KOPT-K1 (cell line): ENCODE data around the gene KIF4A.
"Not testable (repeated sequence)": the region's sequence is repeated elsewhere in the genome, so short reads cannot be mapped to it uniquely, and the experiment has no call there.

Experiments used
- H3K27ac ChIP-seq: fragments of 200-600 bp; sonication (generic); 2 replicates; pipeline ENCODE4 v1.5.1; 2016; ENCODE audit warnings: antibody characterized with exemption, mild to moderate bottlenecking, low read depth, low read length; ENCODE audit not compliant: poor library complexity, severe bottlenecking
- H3K36me3 ChIP-seq: fragments of 200-600 bp; sonication (generic); 2 replicates; pipeline ENCODE4 v1.5.1; 2017; ENCODE audit warnings: antibody characterized with exemption, mild to moderate bottlenecking, low read length, moderate library complexity; ENCODE audit not compliant: insufficient read depth
- H3K9me3 ChIP-seq: fragments of 200-600 bp; sonication (generic); 2 replicates; pipeline ENCODE4 v1.5.1; 2017; ENCODE audit warnings: antibody characterized with exemption, low read length, mild to moderate bottlenecking; ENCODE audit not compliant: insufficient read depth, poor library complexity, severe bottlenecking

The KIF4A gene

GRCh38 chrX:70262952-70263567 lies 26.8 kb upstream of the KIF4A start:
- no peaks in the 10 kb centered on the region for H3K36me3 ChIP-seq
- no peak overlapping the region for H3K27ac ChIP-seq
- no peaks in the 10 kb centered on the region for H3K9me3 ChIP-seq

- H3K9me3 ChIP-seq = no peaks in the 10 kb centered on the region
- no peak overlapping the region for H3K27ac ChIP-seq
- no peaks in the 10 kb centered on the region for H3K36me3 ChIP-seq
These were observed 25.1 kb upstream of the KIF4A start for GRCh38 chrX:70264784-70265183.

- Histone ChIP-seq H3K27ac (no peak within 1 kb of the TSS), H3K36me3 (no peaks in the 10 kb centered on the region), H3K9me3 (no peaks in the 10 kb centered on the region)
These were observed 21.9 kb upstream of the KIF4A start, which contains the start of gene ARR3 for GRCh38 chrX:70268034-70268433. Gene ARR3 (plus strand): TSS chrX:70268334. CDS start chrX:70269386, 1,052 bp downstream.

- H3K36me3 ChIP-seq, H3K9me3 ChIP-seq: not testable (repeated sequence)
These were observed 15.9 kb upstream of the KIF4A start for GRCh38 chrX:70274029-70274428.

GRCh38 chrX:70279081-70279480 lies 10.8 kb upstream of the KIF4A start:
- Histone ChIP-seq H3K9me3 (no peaks in the 10 kb centered on the region), H3K27ac (no peak overlapping the region), H3K36me3 (no peaks in the 10 kb centered on the region)

More at GRCh38 chrX:70274029-70274428, 15.9 kb upstream of the KIF4A start:
- not testable (repeated sequence) for H3K27ac ChIP-seq

- Histone ChIP-seq H3K36me3 (peaks cover 8% of the 10 kb centered on the region; the same call in 1 of the 2 replicates), H3K9me3 (no peaks in the 10 kb centered on the region), H3K27ac (no peak overlapping the region)
These were observed 9.3 kb upstream of the KIF4A start for GRCh38 chrX:70280573-70280972.

- H3K9me3 ChIP-seq = no peaks in the 10 kb centered on the region
- peaks cover 22% of the 10 kb centered on the region; the same call in 1 of the 2 replicates for H3K36me3 ChIP-seq
- H3K27ac ChIP-seq = no peak within 1 kb of the TSS
These were observed 8.0 kb upstream of the KIF4A start, which contains the start of gene RAB41 for GRCh38 chrX:70281951-70282350. Gene RAB41 (plus strand): TSS chrX:70282172. CDS start chrX:70282218, 46 bp downstream.

- H3K27ac ChIP-seq = peak overlapping the region; percentile 87
- H3K9me3 ChIP-seq = no peaks in the 10 kb centered on the region
- H3K36me3 ChIP-seq = peaks cover 54% of the 10 kb centered on the region
These were observed 624 bp upstream of the KIF4A start for GRCh38 chrX:70289168-70289792.

- Histone ChIP-seq H3K27ac (no peak overlapping the region), H3K36me3 (peaks cover 46% of the 10 kb centered on the region), H3K9me3 (no peaks in the 10 kb centered on the region)
These were observed 2.9 kb downstream of the KIF4A start for GRCh38 chrX:70292788-70293187.

GRCh38 chrX:70293621-70294020 lies 3.7 kb downstream of the KIF4A start:
- Histone ChIP-seq H3K27ac (no peak overlapping the region), H3K9me3 (no peaks in the 10 kb centered on the region), H3K36me3 (peaks cover 52% of the 10 kb centered on the region)

- Histone ChIP-seq H3K27ac (no peak overlapping the region), H3K9me3 (no peaks in the 10 kb centered on the region), H3K36me3 (peaks cover 86% of the 10 kb centered on the region)
These were observed 11.8 kb downstream of the KIF4A start for GRCh38 chrX:70301716-70302115.

- H3K9me3 ChIP-seq = no peaks in the 10 kb centered on the region
- peaks cover 74% of the 10 kb centered on the region for H3K36me3 ChIP-seq
- H3K27ac ChIP-seq = no peak overlapping the region
These were observed 23.6 kb downstream of the KIF4A start for GRCh38 chrX:70313503-70313902.

- Histone ChIP-seq H3K9me3 (no peaks in the 10 kb centered on the region), H3K27ac (no peak overlapping the region), H3K36me3 (peaks cover 52% of the 10 kb centered on the region)
These were observed 32.9 kb downstream of the KIF4A start for GRCh38 chrX:70322784-70323183.

GRCh38 chrX:70323628-70324027 lies 33.7 kb downstream of the KIF4A start:
- peaks cover 57% of the 10 kb centered on the region for H3K36me3 ChIP-seq
- H3K9me3 ChIP-seq, H3K27ac ChIP-seq: not testable (repeated sequence)

- Histone ChIP-seq H3K36me3 (peaks cover 64% of the 10 kb centered on the region), H3K27ac (no peak overlapping the region), H3K9me3 (no peaks in the 10 kb centered on the region)
These were observed 34.4 kb downstream of the KIF4A start for GRCh38 chrX:70324326-70324725.

GRCh38 chrX:70331161-70331560 lies 41.3 kb downstream of the KIF4A start:
- H3K36me3 ChIP-seq = peaks cover 94% of the 10 kb centered on the region

More at GRCh38 chrX:70331161-70331560, 41.3 kb downstream of the KIF4A start:
- Histone ChIP-seq H3K9me3 (no peaks in the 10 kb centered on the region), H3K27ac (no peak overlapping the region)
